HuH-7 (cell line): ENCODE data around the gene CCIN.

Source experiments
- DNase-seq: peaks from one replicate; pipeline ENCODE4 v3.0.0; 2011; ENCODE audit warnings: low spot score

Gene CCIN

GRCh38 chr9:36140086-36141084 lies 28.8 kb upstream of the CCIN start:
- DNase-seq, result no peak

GRCh38 chr9:36141288-36141687 lies 27.9 kb upstream of the CCIN start:
- DNase-seq, result no peak

- no peak for DNase-seq
Measured at GRCh38 chr9:36141761-36142160, 27.4 kb upstream of the CCIN start.

DNA sequence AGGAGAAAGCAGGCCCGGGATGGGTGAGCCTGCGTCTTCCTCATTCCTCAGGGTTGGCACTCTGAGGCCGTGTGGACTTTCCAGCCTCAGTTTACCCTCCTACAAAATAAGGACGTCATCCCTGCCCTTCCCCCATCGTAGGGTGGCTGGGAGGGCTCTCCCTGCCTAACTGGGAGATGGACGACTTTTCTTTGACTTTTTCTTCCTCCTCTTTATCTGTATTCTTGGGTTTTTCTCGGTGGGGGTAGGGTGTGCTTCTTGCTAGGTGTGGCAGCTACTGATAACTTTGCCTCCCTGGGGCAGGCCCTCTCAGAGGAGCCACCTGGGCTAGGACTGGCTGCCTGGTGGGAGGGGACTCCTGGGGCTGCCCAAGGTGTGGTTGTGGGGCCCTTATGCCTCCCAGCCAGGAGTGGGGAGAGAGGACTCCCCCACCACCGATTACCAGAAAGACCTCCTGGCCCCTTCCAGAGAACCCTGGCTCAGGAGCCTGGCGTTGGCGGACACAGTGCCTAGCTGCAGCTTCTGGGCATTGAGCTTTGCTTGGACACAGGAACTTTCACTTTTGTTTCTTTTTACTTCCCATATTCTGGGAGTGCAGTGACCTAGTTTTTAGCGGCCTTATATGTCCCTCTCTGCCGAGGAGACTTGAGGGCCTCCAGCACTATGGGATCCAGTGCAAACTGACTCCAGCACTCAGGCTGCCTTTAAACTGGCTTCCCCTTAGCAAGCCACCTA lies 26.5 kb upstream of the CCIN start:
- DNase-seq, result no peak

GRCh38 chr9:36143245-36143641 lies 25.9 kb upstream of the CCIN start:
- no peak for DNase-seq

- no peak for DNase-seq
Measured at GRCh38 chr9:36144309-36145232, 24.6 kb upstream of the CCIN start.

DNA sequence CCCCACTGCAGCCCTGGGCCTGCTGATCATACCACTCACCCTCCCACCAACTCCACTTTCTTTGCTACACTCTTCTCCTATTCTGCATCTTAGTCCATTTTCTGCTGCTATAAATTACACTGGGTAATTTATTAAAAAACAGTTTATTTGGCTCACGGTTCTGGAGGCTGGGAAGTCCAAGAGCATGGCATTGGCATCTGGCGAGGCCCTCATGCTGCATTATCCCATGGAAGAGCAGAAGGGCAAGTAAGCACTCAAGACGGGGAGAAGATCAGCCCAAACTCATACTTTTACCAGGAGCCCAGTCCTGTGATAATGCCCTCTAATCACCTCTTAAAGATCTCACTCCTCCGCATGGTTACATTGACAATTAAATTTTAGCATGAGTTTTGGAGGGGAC lies 23.2 kb upstream of the CCIN start:
- no peak for DNase-seq

- DNase-seq, result no peak
Measured at GRCh38 chr9:36146651-36147050, 22.5 kb upstream of the CCIN start.

- no peak for DNase-seq
Measured at GRCh38 chr9:36147441-36148175, 21.6 kb upstream of the CCIN start.

- no peak for DNase-seq
Measured at GRCh38 chr9:36148311-36149051, 20.7 kb upstream of the CCIN start.

- DNase-seq, result no peak
Measured at GRCh38 chr9:36149197-36149596, 20.0 kb upstream of the CCIN start.

DNA sequence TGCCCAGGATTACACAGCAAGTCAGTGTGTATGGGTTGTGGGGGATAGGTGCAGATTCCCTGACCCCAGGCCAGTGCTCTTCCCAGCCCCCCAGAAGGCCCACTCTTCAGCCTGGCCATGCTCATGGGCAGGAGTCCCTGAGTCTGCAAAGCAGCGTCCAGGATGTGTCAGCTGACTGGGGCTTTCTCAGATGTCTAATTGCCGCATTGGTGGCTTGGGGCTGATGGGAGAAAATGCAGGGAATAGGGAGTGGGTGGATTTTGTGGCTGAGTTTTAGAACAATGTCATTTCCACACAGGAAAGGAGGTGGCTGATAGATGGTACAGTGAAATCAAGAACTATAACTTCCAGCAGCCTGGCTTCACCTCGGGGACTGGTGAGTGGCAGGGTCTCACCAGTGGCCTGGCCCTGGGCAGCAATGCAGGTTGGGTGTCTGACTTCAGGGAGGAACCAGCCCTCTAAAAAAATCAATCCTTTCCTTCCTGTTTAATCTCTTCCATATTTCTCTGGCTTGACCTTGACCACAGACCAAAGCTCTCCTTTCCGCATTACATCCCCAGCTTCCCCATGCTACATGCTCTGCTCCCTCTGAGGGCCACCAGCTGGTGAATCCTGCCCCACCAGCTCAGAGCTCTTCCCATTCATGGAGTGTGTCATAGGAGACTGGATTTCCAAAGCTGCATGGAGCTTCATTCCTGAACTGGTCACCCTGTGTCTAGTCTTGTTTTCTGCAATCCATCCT lies 18.4 kb upstream of the CCIN start:
- DNase-seq, result no peak

DNA sequence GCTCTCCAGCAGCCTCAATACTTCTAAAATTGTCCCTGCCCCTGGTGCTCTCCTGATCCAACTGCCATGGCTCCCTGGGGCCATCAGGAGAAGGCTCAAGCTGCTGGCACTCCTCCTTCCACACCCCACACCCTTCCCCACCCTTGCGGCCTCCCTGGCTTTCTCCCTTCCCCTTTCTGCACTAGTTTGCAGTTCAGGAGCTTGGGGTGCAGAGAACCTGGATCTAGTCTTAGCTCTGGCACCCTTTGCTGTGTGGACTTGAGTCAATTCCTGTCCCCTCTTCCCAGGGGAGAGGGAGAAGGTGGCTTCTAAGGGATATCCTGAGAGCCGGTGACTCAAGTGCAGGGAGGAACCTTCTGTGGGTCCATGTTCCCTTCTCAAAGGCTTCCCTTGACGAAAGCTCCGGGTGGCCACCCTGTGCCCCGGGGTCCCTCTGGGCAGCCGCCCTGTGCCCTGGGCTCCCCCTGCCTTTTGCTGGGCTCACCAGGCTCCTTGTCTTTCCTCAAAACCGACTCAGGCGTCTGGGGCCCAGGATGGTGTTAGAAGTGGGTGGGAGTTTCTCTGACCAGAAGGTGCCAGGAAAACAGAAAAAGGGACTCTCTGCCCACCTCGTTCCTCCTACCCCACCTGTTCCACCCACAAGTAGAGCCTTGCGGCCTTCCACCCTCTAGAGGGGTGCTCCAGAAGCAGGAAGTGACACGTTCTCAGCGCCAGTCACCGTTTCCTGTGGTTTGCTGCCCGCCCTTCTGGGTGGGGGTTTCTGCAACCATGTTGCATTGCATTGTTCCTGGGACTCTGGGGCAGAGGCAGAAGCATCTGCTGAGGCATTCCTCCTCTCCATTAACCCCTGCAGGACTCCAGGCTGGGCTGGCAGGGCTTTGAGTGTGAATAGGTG lies 17.6 kb upstream of the CCIN start:
- DNase-seq, result no peak

GRCh38 chr9:36152741-36153438 lies 16.3 kb upstream of the CCIN start:
- DNase-seq, result no peak

DNA sequence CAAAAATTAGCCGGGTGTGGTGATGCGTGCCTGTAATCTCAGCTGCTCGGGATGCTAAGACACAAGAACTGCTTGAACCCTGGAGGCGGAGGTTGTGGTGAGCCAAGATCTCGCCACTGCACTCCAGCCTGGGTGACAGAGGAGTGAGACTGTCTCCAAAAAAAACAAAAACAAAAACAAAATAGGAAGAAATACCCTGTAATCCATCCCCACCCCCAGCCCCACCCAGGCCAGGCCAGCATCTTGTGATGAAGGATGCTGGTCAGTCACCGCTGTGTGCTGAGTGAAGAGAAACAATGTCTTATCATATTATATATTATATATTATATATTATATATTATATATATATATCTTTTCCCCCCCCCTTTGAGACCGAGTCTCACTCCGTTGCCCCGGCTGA lies 15.4 kb upstream of the CCIN start:
- no peak for DNase-seq

DNA sequence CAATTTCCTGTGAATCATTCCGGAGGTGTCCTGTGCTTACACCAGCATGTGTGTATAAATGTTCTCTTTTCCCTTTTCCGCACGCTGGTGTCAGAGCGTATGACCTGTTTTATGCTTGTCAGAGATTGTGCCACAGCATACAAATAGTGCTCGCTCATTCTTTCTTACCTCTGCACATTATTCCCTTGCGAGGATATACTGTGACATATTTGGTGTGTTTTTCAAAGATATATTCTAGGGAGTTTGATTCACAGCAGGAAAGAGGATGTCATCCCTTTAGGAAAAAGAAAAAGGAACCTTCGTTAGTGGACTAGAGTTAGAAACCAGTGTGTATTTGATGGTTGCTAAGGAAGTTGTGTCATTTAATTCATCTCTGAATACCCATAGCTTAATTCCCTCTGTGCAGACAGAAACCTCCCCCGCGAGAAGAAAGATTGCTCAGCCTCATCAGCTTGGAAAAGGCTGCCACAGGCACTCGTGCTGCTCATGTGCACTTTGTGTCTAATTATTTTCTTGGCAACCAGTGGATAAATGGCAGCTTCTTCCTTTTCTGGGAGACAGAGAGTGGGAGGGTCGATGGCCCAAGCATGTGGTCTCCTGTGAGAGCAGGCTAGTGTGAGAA lies 14.7 kb upstream of the CCIN start:
- no peak for DNase-seq

DNA sequence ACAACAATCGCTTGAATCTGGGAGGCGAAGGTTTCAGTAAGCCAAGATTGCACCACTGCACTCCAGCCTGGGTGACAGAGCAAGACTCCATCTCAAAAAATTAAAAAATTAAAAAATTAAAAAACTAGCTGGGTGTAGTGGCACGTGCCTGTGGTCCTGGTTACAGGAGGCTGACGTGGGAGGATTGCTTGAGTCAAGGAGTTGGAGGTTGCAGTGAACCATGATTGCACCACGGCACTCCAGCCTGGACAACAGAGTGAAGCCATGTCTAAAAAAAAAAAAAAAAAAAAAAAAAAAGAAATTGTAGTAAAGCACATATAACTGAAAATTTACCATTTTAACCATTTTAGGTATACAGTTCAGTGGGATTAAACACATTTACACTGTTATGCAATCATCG lies 13.1 kb upstream of the CCIN start:
- DNase-seq, result no peak

DNA sequence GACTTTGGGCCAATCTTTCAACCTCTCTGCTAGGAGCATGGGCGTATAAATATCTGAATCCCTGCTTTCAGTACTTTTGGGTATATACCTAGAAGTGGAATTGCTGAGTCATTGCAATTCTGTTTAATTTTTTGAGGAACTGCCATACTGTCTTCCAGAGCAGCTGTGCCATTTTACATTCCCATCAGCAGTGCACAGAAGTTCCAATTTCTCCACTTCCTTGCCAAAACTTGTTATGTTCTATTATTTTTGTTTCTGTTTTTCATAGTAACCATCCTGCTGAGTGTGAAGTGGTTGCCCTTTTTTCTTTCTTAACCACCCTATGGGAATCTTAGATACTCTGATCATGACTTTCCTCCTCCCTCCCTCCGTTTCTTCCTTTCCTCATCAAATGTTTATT lies 11.1 kb upstream of the CCIN start:
- no peak for DNase-seq
